MM.1S (cell line): Measurements from ENCODE around the gene CD164L2.

Source experiments
- DNase-seq: peaks from one replicate; pipeline ENCODE4 v3.0.0-alpha.2; 2015
- H2AFZ ChIP-seq: fragments of 300-600 bp; sonication (generic); 2 replicates; pipeline ENCODE4 v1.6.0; 2016; ENCODE audit warnings: antibody characterized with exemption, low read length
- H3F3A ChIP-seq: fragments of 300-600 bp; sonication (generic); 2 replicates; pipeline ENCODE4 v1.6.1; 2016; ENCODE audit warnings: mild to moderate bottlenecking, antibody characterized with exemption, low read length, moderate library complexity, mixed read lengths; ENCODE audit not compliant: insufficient read depth
- H3K27ac ChIP-seq: fragments of 300-600 bp; sonication (generic); 2 replicates; pipeline ENCODE4 v1.5.1; 2016; ENCODE audit warnings: mild to moderate bottlenecking, low read length
- H3K27me3 ChIP-seq: fragments of 300-600 bp; sonication (generic); replicated peaks from 2 replicates; pipeline ENCODE4 v1.6.0; 2016; ENCODE audit warnings: low read length; ENCODE audit not compliant: insufficient read depth
- H3K36me3 ChIP-seq: fragments of 300-600 bp; sonication (generic); replicated peaks from 2 replicates; pipeline ENCODE4 v1.6.1; 2016; ENCODE audit warnings: mild to moderate bottlenecking, low read length, mixed read lengths; ENCODE audit not compliant: insufficient read depth
- H3K4me1 ChIP-seq: fragments of 300-600 bp; sonication (generic); 2 replicates; pipeline ENCODE4 v1.6.1; 2016; ENCODE audit warnings: low read length, mixed read lengths
- H3K4me2 ChIP-seq: fragments of 300-600 bp; sonication (generic); 2 replicates; pipeline ENCODE4 v1.6.0; 2016; ENCODE audit warnings: low read depth, low read length
- H3K4me3 ChIP-seq: fragments of 300-600 bp; sonication (generic); 2 replicates; pipeline ENCODE4 v1.5.1; 2016; ENCODE audit warnings: low read length, mixed read lengths
- H3K79me2 ChIP-seq: fragments of 300-600 bp; sonication (generic); 2 replicates; pipeline ENCODE4 v1.6.1; 2016; ENCODE audit warnings: mixed run types, low read length, mixed read lengths
- H3K9ac ChIP-seq: fragments of 300-600 bp; sonication (generic); 2 replicates; pipeline ENCODE4 v1.6.1; 2016; ENCODE audit warnings: low read length, mixed read lengths
- H3K9me2 ChIP-seq: fragments of 300-600 bp; sonication (generic); replicated peaks from 2 replicates; pipeline ENCODE4 v1.6.1; 2016; ENCODE audit warnings: mild to moderate bottlenecking, low read length, mixed read lengths; ENCODE audit not compliant: insufficient read depth
- H3K9me3 ChIP-seq: fragments of 300-600 bp; sonication (generic); replicated peaks from 2 replicates; pipeline ENCODE4 v1.6.1; 2016; ENCODE audit warnings: mild to moderate bottlenecking, low read length, mixed read lengths; ENCODE audit not compliant: insufficient read depth
- H4K20me1 ChIP-seq: fragments of 300-600 bp; sonication (generic); 2 replicates; pipeline ENCODE4 v1.6.1; 2016; ENCODE audit warnings: mild to moderate bottlenecking, low read length, moderate library complexity, mixed read lengths; ENCODE audit not compliant: insufficient read depth
- EZH2 ChIP-seq: fragments of 300-600 bp; sonication (generic); optimal IDR thresholded peaks from 2 replicates; pipeline ENCODE3; 2017; ENCODE audit warnings: low read depth, mild to moderate bottlenecking, antibody characterized with exemption, low read length, mixed read lengths
- EZH2phosphoT487 ChIP-seq: fragments of 300-600 bp; sonication (generic); IDR thresholded peaks from 2 replicates; pipeline ENCODE4 v1.6.1; 2018; ENCODE audit warnings: antibody characterized with exemption, low read length
- TF ChIP-seq, protein P1 (sequence below): fragments of 300-600 bp; sonication (generic); IDR thresholded peaks from 2 replicates; pipeline ENCODE4 v1.5.1; 2016; ENCODE audit warnings: antibody characterized with exemption, low read length, mixed read lengths

Gene CD164L2

GRCh38 chr1:27358928-27359313 is 24.2 kb downstream of the CD164L2 start:
- DNase-seq = no peak
- H2AFZ ChIP-seq = no peak overlapping the region
- H3K4me1 ChIP-seq = no peaks in the 10 kb centered on the region
- H3K4me2 ChIP-seq = no peak overlapping the region
- H4K20me1 ChIP-seq = no peaks in the 10 kb centered on the region
- TF ChIP-seq, protein P1, sequence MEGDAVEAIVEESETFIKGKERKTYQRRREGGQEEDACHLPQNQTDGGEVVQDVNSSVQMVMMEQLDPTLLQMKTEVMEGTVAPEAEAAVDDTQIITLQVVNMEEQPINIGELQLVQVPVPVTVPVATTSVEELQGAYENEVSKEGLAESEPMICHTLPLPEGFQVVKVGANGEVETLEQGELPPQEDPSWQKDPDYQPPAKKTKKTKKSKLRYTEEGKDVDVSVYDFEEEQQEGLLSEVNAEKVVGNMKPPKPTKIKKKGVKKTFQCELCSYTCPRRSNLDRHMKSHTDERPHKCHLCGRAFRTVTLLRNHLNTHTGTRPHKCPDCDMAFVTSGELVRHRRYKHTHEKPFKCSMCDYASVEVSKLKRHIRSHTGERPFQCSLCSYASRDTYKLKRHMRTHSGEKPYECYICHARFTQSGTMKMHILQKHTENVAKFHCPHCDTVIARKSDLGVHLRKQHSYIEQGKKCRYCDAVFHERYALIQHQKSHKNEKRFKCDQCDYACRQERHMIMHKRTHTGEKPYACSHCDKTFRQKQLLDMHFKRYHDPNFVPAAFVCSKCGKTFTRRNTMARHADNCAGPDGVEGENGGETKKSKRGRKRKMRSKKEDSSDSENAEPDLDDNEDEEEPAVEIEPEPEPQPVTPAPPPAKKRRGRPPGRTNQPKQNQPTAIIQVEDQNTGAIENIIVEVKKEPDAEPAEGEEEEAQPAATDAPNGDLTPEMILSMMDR = no peak
- no peak for TF ChIP-seq EZH2phosphoT487
- no peak for TF ChIP-seq EZH2
- H3K4me3 ChIP-seq = no peak overlapping the region
- H3K27ac ChIP-seq = no peak overlapping the region
- H3K9ac ChIP-seq = no peak overlapping the region
- H3K9me3 ChIP-seq = no peaks in the 10 kb centered on the region
- no peaks in the 10 kb centered on the region for H3K36me3 ChIP-seq
- H3K27me3 ChIP-seq = peaks cover 17% of the 10 kb centered on the region
- no peaks in the 10 kb centered on the region for H3K9me2 ChIP-seq
- no peaks in the 10 kb centered on the region for H3K79me2 ChIP-seq
- no peaks in the 10 kb centered on the region for H3F3A ChIP-seq

DNA sequence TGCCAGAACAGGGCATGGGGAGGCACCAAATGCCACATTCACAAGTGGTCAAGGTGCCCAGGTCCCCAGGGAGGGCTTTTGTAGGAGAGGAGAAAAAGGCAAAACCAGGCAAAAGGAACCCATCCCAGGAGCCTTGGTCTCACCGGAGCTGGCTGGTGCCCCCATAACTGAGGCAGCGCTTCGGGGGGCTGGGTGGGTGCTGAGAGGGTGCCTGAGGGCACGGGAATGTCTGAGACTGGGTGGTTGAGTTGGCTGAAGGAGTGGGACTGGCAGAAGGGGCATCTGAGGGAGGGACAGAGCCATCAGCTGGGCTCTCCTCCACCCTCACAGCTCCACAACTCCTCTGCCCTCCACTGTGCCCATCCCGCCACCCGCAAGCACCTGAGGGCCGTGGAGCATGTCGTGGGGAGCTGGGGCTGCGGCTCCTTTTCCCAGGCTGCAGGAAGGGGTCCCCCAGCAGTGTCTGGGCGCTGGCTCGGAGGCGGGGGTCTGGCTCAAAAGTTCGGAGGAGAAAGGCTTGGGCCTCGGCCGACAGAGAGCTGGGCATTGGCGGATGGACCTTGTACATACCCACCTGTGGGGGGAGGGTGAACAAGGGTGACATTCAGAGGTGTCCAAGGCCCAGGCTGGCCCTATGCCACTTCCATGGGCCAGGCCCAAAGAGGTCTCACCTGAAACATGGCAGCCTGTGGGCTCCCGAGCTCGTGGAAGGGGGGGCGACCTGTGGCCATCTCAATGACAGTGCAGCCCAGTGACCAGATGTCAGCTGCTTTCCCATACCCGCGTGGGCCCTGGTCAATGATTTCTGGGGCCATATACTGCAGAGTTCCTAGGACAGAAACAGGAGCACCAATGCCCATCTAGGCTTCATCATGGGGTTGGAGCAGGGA is 24.9 kb downstream of the CD164L2 start:
- peak overlapping the region; percentile 22; the same call in 1 of the 2 replicates for H2AFZ ChIP-seq
- H3K36me3 ChIP-seq = no peaks in the 10 kb centered on the region
- no peak overlapping the region for H3K4me3 ChIP-seq
- no peaks in the 10 kb centered on the region for H3K4me1 ChIP-seq
- no peaks in the 10 kb centered on the region for H4K20me1 ChIP-seq
- H3K4me2 ChIP-seq = peak overlapping the region; percentile 93; the same call in 1 of the 2 replicates
- peaks cover 17% of the 10 kb centered on the region for H3K27me3 ChIP-seq
- H3K27ac ChIP-seq = no peak overlapping the region
- no peaks in the 10 kb centered on the region for H3K79me2 ChIP-seq
- H3K9ac ChIP-seq = no peak overlapping the region
- no peaks in the 10 kb centered on the region for H3K9me3 ChIP-seq
- H3F3A ChIP-seq = no peaks in the 10 kb centered on the region
- TF ChIP-seq EZH2 (no peak), EZH2phosphoT487 (no peak)
- TF ChIP-seq, protein P1 = no peak
- DNase-seq = no peak
- no peaks in the 10 kb centered on the region for H3K9me2 ChIP-seq

DNA sequence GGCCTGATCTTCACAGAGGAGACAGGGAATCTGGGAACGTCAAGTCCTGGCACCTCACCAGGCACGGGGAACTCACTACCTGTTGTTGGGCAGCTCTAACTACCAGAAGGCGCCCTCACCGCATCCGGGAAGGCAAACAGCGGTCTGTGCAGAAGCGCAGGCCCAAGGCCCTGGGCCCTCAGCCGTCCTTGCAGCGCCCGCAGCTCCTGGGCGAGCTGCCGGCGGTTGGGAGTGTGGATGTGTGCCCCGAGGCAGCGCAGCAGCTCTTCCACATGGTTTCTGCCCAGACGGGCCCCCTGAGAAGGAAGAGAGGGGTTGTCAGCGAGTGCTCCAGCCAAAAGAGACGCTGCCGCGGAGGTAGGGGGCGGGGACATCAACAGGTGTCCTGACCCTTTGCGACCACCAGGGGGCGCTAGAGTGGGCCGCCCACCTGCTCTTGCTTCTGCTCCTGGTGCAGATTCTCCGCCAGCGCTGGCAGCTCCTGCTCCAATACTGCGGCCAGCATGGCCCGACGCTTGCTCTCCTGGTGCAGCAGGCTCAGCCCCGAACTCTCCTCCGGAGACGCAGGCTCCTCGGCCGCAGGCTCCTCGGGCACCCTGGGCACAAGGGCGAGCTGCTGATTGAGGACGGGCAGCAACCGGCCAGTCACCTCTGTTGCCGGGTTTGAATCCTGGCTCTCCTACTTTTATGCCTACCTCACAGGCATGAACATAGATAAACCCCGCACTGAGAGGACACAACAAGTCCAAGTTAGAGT is 25.7 kb downstream of the CD164L2 start:
- no peaks in the 10 kb centered on the region for H3K9me2 ChIP-seq
- no peak overlapping the region for H3K27ac ChIP-seq
- no peak for TF ChIP-seq EZH2
- TF ChIP-seq, protein P1 = peak; percentile 94
- H3K4me3 ChIP-seq = peak overlapping the region; percentile 58
- no peaks in the 10 kb centered on the region for H3F3A ChIP-seq
- H3K79me2 ChIP-seq = no peaks in the 10 kb centered on the region
- peak; percentile 64 for DNase-seq
- no peaks in the 10 kb centered on the region for H3K36me3 ChIP-seq
- H3K9me3 ChIP-seq = no peaks in the 10 kb centered on the region
- H4K20me1 ChIP-seq = no peaks in the 10 kb centered on the region
- H3K4me1 ChIP-seq = no peaks in the 10 kb centered on the region
- 0 out of 2 replicates have a peak overlapping the region, but pooled peaks have one; percentile 22 for H3K9ac ChIP-seq
- peaks cover 17% of the 10 kb centered on the region for H3K27me3 ChIP-seq
- H2AFZ ChIP-seq = peak overlapping the region; percentile 95
- peak overlapping the region; percentile 93 for H3K4me2 ChIP-seq
